Transverse colon (tissue), 4 donors: Measurements from ENCODE around the gene ESRRG. TPM values are rescaled to one million over a fixed set of nuclear protein-coding genes. Genes with fewer than 3 reads are reported as not detected.

Experiments used
- DNase-seq: peaks from one replicate; pipeline ENCODE4 v3.0.0-alpha.2; 2019
- H3K27ac ChIP-seq, 4 donors: fragments of 200-600 bp; sonication (generic); 2 replicates each; pipeline ENCODE4 v1.5.1; 2016 to 2018; ENCODE audit warnings: inconsistent platforms in 4 of 4
- H3K27me3 ChIP-seq: fragments of 200-600 bp; sonication (generic); 2 replicates; pipeline ENCODE4 v1.5.1; 2017; ENCODE audit warnings: inconsistent platforms
- H3K36me3 ChIP-seq, 4 donors: fragments of 200-600 bp; sonication (generic); 2 replicates each; pipeline ENCODE4 v1.5.1; 2017 to 2019; ENCODE audit warnings: inconsistent platforms in 4 of 4
- H3K4me1 ChIP-seq, 4 donors: fragments of 200-600 bp; sonication (generic); 2 replicates each; pipeline ENCODE4 v1.5.1; 2017 to 2020; ENCODE audit warnings: inconsistent platforms in 4 of 4
- H3K4me3 ChIP-seq, 4 donors: fragments of 200-600 bp; sonication (generic); 1 replicate in 1 of 4; 2 replicates in 3 of 4; pipeline versions ENCODE4 v1.5.1 to v1.6.1; 2017 to 2019; ENCODE audit warnings: inconsistent platforms in 4 of 4
- H3K9me3 ChIP-seq, 2 donors: fragments of 200-600 bp; sonication (generic); 2 replicates each; pipeline ENCODE4 v1.5.1; 2017 to 2019; ENCODE audit warnings: inconsistent platforms in 2 of 2
- CTCF ChIP-seq, 5 experiments: fragments of 200-600 bp in 3 of 5; fragments of 450-650 bp in 2 of 5; sonication (generic) in 3 of 5; IDR thresholded peaks; 1 replicate in 2 of 5; 2 replicates in 3 of 5; pipeline ENCODE4 v1.5.1; 2016 to 2017; ENCODE audit warnings: antibody characterized with exemption in 5 of 5, inconsistent platforms in 3 of 5, mild to moderate bottlenecking in 2 of 5, moderate library complexity in 1 of 5
- EP300 ChIP-seq: sonication (generic); formaldehyde crosslinking; IDR thresholded peaks from one replicate; pipeline ENCODE4 v1.6.1; 2017; ENCODE audit warnings: antibody characterized with exemption, low read depth
- POLR2A ChIP-seq: fragments of 450-650 bp; IDR thresholded peaks from one replicate; pipeline ENCODE4 v1.6.1; 2016; ENCODE audit warnings: antibody characterized with exemption, mild to moderate bottlenecking, moderate library complexity
- POLR2AphosphoS5 ChIP-seq, 3 donors: sonication (generic); formaldehyde crosslinking; IDR thresholded peaks; one replicate each; pipeline ENCODE4 v1.6.1; 2016; ENCODE audit warnings: antibody characterized with exemption in 3 of 3
- WGBS, 2 donors: methylation state at CpG; one replicate each; pipeline ENCODE4 v1.1.5; 2018; ENCODE audit warnings: low coverage in 1 of 2; 5-methylcytosine and 5-hydroxymethylcytosine counted together
- in situ Hi-C, 4 donors: fragments of 200-750 bp; cut with MboI; loops; one replicate each; pipeline versions ENCODE4 v1.15.0 to v1.15.1; 2017; ENCODE audit warnings: low sequenced_read_pairs in 3 of 4, low pct_ligation_motif_present in 1 of 4, low pct_unique_long_range_greater_than_20kb in 1 of 4
- intact Hi-C: fragments of 100-400 bp; cut with DNase I; formaldehyde crosslinking; loops from one replicate; pipeline ENCODE4 v1.15.1; 2023; ENCODE audit warnings: low total_unique reads
- total RNA-seq, 4 donors: library from RNA; depleted of rRNA; stranded (reverse); fragments of >200 nt; gene quantifications; one replicate each; pipeline ENCODE4 v1.1.0, GENCODE V29; 2016

The ESRRG gene
- total RNA-seq, 4 donors from 2014 or later: 0.20 to 1.5 (median 0.50) TPM

- no peak for DNase-seq
- Histone ChIP-seq H3K27me3 (no peaks in the 10 kb centered on the region), H3K4me1 (no peaks in the 10 kb centered on the region), H3K36me3 (no peaks in the 10 kb centered on the region), H3K9me3 (no peaks in the 10 kb centered on the region), H3K27ac (no peak overlapping the region), H3K4me3 (no peak overlapping the region)
- intact Hi-C loops (no loop called here), in situ Hi-C loops (no loop called here)
- WGBS, 2 donors: 85 to 90% methylated on average over 2 of the region's 2 CpGs
- no peak for TF ChIP-seq EP300
- no peak for TF ChIP-seq POLR2A
- TF ChIP-seq POLR2AphosphoS5 (IDR thresholded peaks at IDR 0.05): no peak
- TF ChIP-seq CTCF (IDR thresholded peaks at IDR 0.05): no peak
Measured at GRCh38 chr1:216666441-216666840, 56.8 kb downstream of the ESRRG start.

GRCh38 chr1:216665856-216666255 lies 57.4 kb downstream of the ESRRG start:
- intact Hi-C loops (no loop called here), in situ Hi-C loops (no loop called here)
- DNase-seq: no peak
- TF ChIP-seq POLR2AphosphoS5 (IDR thresholded peaks at IDR 0.05) (no peak), CTCF (IDR thresholded peaks at IDR 0.05) (no peak)
- no peak overlapping the region for H3K27ac ChIP-seq
- no peaks in the 10 kb centered on the region for H3K9me3 ChIP-seq
- no peaks in the 10 kb centered on the region for H3K36me3 ChIP-seq
- H3K4me3 ChIP-seq: no peak overlapping the region
- H3K4me1 ChIP-seq: no peaks in the 10 kb centered on the region
- H3K27me3 ChIP-seq: no peaks in the 10 kb centered on the region

GRCh38 chr1:216665406-216665805 lies 57.8 kb downstream of the ESRRG start:
- Histone ChIP-seq H3K4me3 (no peak overlapping the region), H3K27ac (no peak overlapping the region), H3K4me1 (no peaks in the 10 kb centered on the region), H3K9me3 (no peaks in the 10 kb centered on the region), H3K27me3 (no peaks in the 10 kb centered on the region), H3K36me3 (no peaks in the 10 kb centered on the region)
- DNase-seq: no peak
- no peak for TF ChIP-seq CTCF (IDR thresholded peaks at IDR 0.05)
- no peak for TF ChIP-seq POLR2AphosphoS5 (IDR thresholded peaks at IDR 0.05)
- TF ChIP-seq EP300: no peak
- no peak for TF ChIP-seq POLR2A
- intact Hi-C loops (no loop called here), in situ Hi-C loops (no loop called here)
- 60 to 61% methylated on average over 1 of the region's 1 CpG for WGBS, 2 donors

GRCh38 chr1:216662681-216663080 lies 60.5 kb downstream of the ESRRG start:
- in situ Hi-C loops: no loop called here
- H3K27me3 ChIP-seq: no peaks in the 10 kb centered on the region
- TF ChIP-seq CTCF (IDR thresholded peaks at IDR 0.05) (no peak), POLR2AphosphoS5 (IDR thresholded peaks at IDR 0.05) (no peak), POLR2A (no peak), EP300 (no peak)
- H3K36me3 ChIP-seq: no peaks in the 10 kb centered on the region
- no peak for DNase-seq
- no peak overlapping the region for H3K4me3 ChIP-seq
- WGBS, 2 donors: 77 to 78% methylated on average over 3 of the region's 3 CpGs
- no peak overlapping the region for H3K27ac ChIP-seq
- H3K9me3 ChIP-seq: no peaks in the 10 kb centered on the region
- intact Hi-C loops: no loop called here
- no peaks in the 10 kb centered on the region for H3K4me1 ChIP-seq
